Mucosa of gallbladder (tissue), 1 donor: Measurements from ENCODE around the gene STK32C. TPM values are rescaled to one million over a fixed set of nuclear protein-coding genes. Genes with fewer than 3 reads are reported as not detected.

Experiments
- DNase-seq: peaks from one replicate; pipeline ENCODE4 v3.0.0-alpha.2; 2020; ENCODE audit warnings: low spot score
- total RNA-seq: library from RNA; stranded (reverse); gene quantifications from one replicate; pipeline ENCODE4 v1.2.1, GENCODE V29; 2021
- donor health status: DM: no; HTN: no; CAD: no.

Gene STK32C
- total RNA-seq, 1 donor from 2014 or later, result 23.8 TPM

GRCh38 chr10:132212816-132213215 lies 94.9 kb downstream of the STK32C start:
- DNase-seq, result no peak

- DNase-seq, result no peak
Observed at GRCh38 chr10:132211246-132211645, 96.5 kb downstream of the STK32C start.

- no peak for DNase-seq
Observed at GRCh38 chr10:132210766-132211165, 97.0 kb downstream of the STK32C start.

GRCh38 chr10:132209978-132210530 lies 97.7 kb downstream of the STK32C start:
- no peak for DNase-seq

GRCh38 chr10:132209130-132209529 lies 98.6 kb downstream of the STK32C start:
- no peak for DNase-seq

GRCh38 chr10:132208462-132209050 lies 99.2 kb downstream of the STK32C start:
- no peak for DNase-seq

GRCh38 chr10:132207536-132208461 lies 100.0 kb downstream of the STK32C start:
- DNase-seq, result no peak

GRCh38 chr10:132206806-132207535 lies 100.8 kb downstream of the STK32C start:
- DNase-seq, result no peak

GRCh38 chr10:132206377-132206745 lies 101.4 kb downstream of the STK32C start:
- DNase-seq, result no peak

GRCh38 chr10:132205650-132206376 lies 101.9 kb downstream of the STK32C start:
- no peak for DNase-seq

- no peak for DNase-seq
Observed at GRCh38 chr10:132204781-132205473, 102.8 kb downstream of the STK32C start.

- no peak for DNase-seq
Observed at GRCh38 chr10:132204078-132204780, 103.5 kb downstream of the STK32C start.

- no peak for DNase-seq
Observed at GRCh38 chr10:132203256-132204077, 104.3 kb downstream of the STK32C start.

GRCh38 chr10:132202070-132202970 lies 105.4 kb downstream of the STK32C start:
- DNase-seq, result no peak

GRCh38 chr10:132201111-132201969 lies 106.4 kb downstream of the STK32C start:
- no peak for DNase-seq

GRCh38 chr10:132200344-132201110 lies 107.2 kb downstream of the STK32C start:
- no peak for DNase-seq
